NB4 (cell line): Measurements from ENCODE around the gene MYLIP.

Experiments used
- POLR2A ChIP-seq: IDR thresholded peaks from 2 replicates; pipeline ENCODE4 v1.6.1; 2011; ENCODE audit warnings: mild to moderate bottlenecking; ENCODE audit not compliant: insufficient read length; ENCODE audit errors: extremely low read depth
- TF ChIP-seq, protein P1 (sequence below): IDR thresholded peaks from one replicate; pipeline ENCODE4 v1.5.1; 2012; ENCODE audit warnings: low read depth, low read length
- TF ChIP-seq, protein P2 (sequence below): IDR thresholded peaks from 2 replicates; pipeline ENCODE4 v1.6.1; 2011; ENCODE audit warnings: low read depth, low read length

DNA sequence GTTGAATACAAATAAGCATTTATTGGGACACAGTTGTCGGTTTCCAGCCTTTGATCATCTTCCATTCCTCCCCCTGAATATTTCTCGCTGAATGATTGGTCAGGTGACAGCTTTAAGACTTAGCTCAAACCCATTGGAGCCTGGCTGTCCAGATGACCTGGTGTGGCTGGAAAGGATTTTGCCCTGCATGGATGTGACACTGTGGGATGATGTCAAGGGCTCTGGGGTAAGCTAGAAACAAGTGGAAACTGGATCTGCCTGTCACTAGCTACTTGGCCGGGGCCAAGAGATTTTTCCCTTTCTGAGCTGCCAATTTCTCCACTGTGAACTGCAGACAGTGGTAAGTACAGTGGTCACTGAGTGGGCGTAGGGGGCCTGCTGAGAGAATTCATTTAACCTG, 41.9 kb upstream of the MYLIP start:
- TF ChIP-seq, protein P1, sequence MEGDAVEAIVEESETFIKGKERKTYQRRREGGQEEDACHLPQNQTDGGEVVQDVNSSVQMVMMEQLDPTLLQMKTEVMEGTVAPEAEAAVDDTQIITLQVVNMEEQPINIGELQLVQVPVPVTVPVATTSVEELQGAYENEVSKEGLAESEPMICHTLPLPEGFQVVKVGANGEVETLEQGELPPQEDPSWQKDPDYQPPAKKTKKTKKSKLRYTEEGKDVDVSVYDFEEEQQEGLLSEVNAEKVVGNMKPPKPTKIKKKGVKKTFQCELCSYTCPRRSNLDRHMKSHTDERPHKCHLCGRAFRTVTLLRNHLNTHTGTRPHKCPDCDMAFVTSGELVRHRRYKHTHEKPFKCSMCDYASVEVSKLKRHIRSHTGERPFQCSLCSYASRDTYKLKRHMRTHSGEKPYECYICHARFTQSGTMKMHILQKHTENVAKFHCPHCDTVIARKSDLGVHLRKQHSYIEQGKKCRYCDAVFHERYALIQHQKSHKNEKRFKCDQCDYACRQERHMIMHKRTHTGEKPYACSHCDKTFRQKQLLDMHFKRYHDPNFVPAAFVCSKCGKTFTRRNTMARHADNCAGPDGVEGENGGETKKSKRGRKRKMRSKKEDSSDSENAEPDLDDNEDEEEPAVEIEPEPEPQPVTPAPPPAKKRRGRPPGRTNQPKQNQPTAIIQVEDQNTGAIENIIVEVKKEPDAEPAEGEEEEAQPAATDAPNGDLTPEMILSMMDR, result no peak
- TF ChIP-seq, protein P2, sequence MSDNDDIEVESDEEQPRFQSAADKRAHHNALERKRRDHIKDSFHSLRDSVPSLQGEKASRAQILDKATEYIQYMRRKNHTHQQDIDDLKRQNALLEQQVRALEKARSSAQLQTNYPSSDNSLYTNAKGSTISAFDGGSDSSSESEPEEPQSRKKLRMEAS, result no peak
- TF ChIP-seq POLR2A, result no peak
